Activated CD4-positive, alpha-beta T cell treated with anti-CD3 and anti-CD28 coated beads for 4 hours (primary cell): Measurements from ENCODE around the gene NPDC1.

Experiments used
- DNase-seq, 2 donors: peaks; one replicate each; pipeline ENCODE4 v3.0.0-alpha.2; 2020

Gene NPDC1

DNA sequence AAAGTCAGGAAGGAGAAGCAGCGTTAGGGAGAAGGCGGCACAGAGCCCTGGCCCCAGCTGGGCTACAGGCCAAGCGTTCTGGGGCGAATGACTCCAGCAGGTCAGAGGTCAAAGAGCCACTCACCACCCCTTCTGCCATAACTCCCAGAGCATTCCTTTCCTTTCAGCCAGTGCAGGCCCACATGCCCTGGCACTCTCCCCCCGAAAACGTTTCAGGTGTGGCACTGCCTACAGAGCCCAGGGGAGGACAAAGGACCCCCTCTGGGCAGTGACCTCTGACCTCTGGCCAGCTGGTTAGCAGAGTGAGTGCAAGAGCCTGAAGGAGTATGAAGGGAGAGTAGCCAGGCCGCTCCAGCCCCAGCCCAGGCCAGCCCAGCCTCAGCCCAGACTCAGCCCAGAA, 22.8 kb downstream of the NPDC1 start:
- DNase-seq: no peak

DNA sequence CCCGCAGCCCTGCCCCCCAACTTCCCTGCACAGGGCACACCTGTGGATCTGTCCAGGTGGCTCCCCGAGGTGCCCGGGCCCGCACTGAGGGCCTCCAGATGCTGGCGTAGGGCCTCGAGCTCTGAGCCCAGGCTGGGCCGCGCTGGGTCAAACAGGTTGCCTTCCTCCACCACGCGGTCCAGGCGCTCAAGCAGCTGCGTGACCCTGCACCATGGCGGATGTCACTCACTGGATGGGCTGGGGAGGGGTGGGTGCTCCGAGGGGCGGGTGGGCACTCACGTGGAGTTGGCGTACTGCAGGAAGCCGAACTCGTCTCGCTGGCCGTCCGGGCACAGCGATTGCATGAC, 23.3 kb downstream of the NPDC1 start:
- no peak for DNase-seq

DNA sequence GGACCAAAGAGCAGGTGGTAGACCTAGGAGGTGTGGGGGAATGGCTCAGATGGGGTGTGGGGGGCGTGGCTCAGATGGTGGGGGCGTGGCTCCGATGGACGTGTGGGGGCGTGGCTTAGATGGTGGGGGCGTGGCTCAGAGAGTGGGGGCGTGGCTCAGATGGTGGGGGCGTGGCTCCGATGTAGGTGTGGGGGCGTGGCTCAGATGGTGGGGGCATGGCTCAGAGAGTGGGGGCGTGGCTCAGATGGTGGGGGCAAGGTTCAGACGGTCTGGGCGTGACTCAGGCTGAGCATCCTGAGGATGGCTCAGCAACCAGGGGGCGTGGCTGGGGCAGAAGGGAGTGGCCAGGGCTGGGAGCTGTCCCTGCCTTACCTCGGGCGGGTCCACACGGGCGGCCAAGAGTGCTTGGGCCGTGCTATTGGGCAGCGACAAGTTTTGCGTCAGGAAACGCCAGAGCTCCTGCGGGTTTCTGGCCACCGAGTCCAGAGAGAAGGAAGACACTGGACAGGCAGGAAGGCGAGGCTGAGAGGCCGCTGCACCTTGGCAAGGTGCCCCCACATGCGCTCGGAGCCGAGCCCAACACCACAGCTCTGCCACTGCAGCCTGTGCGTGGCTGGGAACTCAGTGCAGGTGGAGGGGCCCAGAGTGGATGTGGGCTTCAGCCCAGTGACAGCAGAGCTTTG, 23.9 kb downstream of the NPDC1 start:
- DNase-seq: peak; percentile 67 to 78

DNA sequence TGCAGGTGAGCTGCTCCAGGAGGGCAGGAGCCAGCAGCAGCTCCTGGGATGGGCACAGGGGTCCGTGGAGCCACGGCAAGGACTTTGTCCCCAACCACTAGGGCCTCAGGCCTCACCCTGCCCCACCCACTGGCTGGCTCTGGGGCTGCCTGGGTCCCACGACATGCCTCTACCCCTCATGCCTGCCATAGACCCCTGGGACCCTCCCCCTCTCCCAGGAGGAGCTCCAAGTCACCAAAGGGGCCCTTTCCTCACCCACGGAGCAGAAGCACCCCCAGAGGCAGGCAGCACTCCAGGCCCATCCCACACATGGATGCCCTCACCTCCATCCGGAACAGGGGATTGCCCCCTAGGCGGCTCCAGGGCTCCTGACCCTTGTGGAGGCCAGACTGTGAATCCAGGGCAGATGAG, 24.4 kb downstream of the NPDC1 start:
- DNase-seq: no peak

DNA sequence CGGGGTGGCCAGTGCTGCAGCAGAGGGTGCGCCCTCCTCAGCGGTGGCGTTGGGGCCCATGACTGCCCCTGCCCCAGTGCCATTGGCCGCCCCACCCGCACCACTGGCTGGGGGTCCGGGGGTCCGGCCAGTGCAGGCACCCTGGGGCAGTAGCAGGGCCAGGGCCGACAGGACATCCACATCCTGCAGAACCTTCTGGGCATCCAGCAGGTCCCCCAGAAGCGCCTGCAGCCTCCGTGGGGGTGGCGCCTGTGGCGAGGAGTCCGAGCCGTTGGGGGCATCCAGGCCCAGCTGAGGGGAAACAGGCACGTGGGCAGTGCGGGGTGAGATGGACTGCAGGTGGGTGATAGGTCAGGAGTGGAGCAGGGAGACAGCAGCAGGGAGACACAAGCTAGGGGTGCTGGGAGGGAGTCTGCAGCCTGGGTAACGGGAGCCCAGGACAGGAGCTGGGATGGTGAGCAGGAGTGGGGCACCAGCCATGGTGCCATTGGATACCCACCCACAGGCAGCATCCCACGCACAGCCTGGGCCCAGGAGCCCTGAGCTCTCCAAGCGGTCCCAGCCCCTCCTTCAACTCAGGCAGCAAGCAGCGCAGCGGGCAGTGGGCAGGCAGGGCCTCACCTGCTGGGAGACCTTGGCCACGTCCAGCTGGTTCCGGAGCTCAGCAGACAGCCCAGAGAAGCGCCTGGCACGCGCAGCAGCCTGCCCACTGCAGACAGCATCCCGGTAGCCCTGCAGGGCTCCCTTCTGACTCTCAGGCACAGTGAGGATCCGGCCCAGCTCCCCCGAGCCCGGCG, 25.0 kb downstream of the NPDC1 start:
- no peak for DNase-seq

DNA sequence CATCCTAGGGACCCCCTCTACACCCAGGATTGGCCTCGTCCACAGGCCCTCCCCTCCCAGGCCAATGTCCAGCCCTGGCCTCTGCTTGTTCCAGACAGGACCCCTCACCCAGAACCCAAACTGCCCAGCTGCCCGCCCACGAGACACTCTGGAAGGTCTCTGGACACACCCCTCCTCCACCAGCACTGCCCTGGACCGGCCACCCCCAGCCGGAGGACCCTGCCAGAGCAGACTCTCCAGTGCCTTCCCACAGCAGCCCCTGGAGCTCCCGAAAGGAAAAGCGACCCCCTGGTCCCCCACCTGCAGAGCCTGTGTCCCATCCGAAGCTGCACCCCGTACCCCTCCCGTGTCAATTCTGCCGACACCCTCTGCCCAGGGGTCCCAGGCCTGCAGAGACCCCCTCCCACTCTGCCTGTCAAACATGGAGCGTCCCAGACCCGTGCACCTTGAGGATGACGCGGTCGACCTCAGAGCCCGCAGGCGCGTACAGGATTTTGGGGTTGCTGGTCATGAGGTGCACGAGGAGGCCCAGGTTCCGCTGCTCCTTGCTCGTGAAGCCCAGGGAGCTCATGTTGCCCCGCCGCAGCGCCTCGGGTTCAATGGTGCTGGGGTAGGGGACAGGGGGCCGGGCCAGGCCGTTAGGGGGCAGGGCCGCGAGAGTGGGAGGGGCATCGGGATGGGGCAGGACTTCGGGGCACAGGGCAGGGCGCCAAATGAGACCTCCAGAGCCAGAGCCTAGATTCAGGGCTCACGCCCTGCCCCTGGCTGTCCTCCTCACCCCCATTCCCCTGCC, 25.9 kb downstream of the NPDC1 start:
- no peak for DNase-seq

DNA sequence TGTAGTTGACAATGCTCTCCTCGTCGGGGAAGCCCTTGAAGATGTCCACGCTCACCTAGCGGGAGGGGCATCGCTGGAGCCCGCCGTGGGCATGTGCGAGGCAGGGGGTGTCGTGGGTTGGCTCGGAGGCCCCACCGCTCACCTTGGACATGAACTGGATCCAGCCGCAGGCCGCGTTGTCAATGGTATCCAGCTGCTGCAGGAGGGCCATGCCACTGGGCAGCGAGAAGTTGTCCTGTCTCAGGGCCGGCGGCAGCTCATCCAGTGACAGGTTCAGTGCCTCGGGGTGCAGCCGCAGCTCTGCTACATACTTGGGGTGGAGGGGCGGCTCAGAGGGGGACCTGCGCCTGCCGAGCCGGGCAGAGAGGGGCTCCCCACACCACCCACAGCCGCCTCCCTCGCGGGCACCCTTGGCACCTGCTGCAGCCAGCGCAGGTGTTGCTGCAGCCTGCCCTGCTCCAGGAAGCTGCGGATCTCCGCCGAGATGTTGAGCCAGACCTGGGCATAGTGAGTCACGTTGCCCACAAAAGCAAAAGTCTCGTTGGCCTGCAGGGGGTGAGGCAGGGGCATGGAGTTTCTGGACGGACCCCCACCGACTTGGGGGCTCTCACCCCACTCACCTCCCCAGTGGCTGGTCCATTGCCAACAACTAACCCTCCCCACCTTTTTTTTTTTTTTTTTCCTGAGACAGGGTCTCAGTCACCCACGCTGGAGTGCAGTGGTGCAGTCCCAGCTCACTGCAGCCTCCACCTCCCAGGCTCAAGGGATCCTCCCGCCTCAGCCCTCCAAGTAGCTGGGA, 27.0 kb downstream of the NPDC1 start:
- DNase-seq: no peak

DNA sequence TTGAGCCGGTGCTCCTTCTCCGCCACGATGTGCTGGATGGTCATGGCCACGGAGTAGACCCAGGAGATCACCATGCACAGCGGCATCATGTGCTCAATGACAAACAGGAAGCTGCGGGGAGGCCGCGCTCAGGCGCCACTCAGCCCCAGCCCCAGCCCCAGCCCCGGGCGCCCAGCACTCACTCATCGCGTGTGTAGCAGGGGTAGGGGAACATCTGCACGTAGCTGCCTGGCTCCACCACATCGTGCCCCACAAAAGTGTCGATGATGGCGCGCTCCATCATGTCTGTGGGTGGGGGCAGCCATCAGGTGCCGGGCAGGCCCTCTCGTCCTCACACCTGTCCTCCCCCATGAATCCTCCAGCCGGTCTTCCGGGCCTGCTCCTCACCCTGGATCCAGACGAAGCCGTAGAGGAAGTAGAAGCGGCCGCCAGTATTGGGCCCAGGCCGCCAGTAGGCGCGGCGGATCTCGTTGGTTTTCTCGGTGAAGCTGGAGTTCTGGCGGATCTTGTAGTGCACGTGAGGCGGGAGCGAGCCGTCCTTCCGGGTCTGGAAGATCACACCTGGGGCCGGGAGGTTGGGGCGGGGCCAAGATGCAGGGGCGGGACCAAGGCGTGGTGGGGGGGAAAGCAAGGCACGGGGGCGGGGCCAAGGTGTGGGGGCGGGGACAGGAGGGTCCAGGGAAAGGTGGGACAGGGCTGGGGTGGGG, 28.0 kb downstream of the NPDC1 start:
- no peak for DNase-seq

DNA sequence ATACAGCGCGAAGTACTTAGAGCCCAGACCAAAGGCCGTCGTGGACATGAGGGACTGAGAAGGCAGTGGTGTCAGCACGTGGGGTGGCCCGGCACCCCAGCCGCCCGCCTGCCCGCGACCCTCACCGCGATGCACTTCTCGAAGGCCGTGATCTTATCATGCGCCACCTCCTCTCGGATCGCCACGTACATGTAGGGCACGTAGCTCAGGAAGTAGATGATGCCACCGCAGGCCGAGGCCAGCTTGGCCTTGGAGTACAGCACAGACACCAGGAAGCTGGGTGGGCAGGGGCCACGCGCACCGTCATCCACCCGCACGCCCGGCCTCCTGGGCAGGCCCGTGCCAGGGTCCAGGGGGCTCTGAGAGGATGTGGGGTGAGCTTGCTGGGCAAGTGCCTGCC, 28.9 kb downstream of the NPDC1 start:
- DNase-seq: no peak

DNA sequence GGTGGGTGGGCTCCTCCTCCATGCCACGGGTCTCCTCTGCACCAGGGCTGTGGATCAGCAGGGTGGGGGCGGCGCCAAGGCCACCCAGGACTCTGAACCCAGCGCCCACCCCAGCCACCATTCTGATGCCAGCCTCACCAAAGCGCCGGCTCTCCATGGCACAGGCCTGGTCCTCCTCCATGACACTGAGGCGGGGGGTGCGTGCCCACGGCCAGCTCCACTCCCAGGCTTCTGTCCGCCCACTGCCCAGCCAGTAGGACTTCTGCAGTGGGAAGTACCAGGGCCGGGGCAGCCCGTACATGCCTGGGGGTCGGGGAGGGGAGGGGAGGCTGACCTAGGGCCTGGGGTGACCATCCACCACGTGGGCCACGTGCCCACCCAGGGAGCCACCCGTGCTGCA, 29.5 kb downstream of the NPDC1 start:
- DNase-seq: no peak

DNA sequence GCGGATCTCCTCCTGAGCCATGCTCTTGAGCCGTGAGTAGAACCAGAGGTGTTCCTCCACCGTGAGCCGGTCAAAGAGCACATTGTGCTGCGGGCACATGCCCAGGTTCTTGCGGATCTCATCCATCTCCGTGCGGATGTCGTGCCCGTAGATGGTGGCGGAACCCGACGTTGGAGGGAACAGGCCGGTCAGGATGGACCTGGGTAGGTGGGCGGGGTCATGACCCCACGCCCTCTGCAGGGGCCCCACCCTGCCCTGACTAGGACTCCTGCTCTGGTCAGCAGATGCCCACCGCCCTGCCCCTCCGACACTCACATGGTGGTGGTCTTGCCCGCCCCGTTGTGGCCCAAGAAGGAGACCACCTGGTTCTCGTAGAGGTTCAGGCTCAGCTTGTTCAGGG, 30.0 kb downstream of the NPDC1 start:
- no peak for DNase-seq

DNA sequence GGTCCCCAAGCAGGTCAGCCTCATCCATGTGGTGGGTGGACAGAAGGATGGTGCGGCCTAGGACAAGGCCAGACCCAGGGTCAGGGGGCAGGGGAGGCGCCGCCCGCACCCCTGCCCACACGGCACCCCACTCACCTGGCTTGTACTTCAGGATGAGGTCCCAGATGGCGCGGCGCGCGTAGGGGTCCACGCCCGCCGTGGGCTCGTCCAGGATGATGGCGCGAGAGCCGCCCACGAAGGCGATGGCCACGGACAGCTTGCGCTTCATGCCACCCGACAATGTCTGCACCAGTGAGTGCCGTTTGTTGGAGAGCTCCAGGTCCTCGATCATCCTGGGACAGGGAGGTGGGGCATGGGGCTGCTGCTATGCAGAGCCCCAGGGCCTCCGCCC, 30.4 kb downstream of the NPDC1 start:
- DNase-seq: no peak

DNA sequence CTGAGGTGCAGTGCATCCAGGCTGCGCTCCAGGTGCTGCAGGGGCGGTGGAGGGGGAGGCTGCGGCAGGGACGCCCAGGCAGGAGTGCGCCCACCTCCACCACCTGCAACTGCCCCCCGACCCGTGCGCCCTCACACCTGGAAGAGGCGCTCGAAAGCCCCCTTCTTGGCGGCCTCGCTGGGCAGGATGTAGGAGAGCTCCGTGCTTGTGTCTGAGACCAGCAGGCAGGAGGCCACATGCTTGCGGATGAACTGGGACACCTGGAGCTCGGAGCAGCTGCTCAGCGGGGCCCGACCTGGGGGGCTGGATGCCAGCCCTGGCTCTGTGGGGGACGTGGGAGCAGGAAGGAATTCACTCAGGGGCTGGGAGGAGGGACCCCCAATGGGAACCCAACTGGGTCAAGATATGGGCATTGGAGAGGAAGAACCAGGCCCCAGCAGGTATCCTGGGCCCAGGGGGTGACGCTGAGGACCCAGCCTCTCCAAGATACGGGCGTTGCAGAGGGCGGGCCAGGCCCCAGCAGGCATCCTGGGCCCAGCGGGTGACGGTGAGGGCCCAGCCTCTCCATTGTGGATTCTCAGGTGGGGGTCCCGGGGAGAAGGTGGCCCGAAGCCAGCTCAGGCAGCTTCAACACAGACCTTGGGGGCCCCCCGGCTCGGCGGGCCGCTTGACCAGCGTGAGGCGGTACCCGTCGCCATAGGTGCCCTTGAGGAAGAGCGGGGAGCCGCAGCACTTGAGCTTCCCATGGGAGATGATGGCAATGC, 31.0 kb downstream of the NPDC1 start:
- no peak for DNase-seq

DNA sequence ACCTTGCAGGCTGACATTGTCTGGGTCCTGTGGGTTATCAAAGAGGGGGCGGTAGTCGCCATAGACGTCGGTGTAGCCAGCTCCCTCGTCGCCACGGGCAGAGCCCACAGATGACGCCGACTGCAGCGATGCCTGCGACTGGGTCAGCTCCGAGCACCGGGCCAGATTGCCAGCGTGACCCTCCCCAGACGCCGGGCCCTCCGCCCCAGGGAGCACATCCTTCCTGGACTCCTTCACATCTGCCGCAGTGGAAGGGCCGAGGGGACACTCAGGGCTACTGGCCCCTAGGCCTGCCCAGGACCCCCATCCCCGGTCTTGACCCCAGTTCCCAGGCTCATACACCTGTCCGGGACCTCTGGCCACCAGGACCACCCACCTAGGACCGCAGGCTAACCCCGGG, 31.8 kb downstream of the NPDC1 start:
- no peak for DNase-seq

DNA sequence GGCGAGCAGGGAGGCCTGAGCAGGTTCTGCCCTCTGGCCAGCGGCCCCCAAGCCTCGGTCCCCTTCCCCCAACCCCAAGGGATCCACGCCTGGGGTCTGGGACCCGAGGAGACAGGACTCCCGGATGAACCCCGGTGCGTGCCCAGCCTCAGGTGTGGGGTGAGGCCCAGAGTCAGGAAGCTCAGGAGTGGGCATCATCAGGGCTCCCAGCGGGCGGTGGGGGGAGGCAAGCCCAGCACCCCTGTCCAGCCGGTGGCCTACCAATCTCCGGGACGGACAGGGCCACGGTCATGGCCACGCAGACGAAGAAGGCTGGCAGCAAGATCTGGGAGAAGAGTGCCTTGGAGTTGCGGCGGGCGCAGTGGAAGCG, 32.4 kb downstream of the NPDC1 start:
- DNase-seq: no peak

DNA sequence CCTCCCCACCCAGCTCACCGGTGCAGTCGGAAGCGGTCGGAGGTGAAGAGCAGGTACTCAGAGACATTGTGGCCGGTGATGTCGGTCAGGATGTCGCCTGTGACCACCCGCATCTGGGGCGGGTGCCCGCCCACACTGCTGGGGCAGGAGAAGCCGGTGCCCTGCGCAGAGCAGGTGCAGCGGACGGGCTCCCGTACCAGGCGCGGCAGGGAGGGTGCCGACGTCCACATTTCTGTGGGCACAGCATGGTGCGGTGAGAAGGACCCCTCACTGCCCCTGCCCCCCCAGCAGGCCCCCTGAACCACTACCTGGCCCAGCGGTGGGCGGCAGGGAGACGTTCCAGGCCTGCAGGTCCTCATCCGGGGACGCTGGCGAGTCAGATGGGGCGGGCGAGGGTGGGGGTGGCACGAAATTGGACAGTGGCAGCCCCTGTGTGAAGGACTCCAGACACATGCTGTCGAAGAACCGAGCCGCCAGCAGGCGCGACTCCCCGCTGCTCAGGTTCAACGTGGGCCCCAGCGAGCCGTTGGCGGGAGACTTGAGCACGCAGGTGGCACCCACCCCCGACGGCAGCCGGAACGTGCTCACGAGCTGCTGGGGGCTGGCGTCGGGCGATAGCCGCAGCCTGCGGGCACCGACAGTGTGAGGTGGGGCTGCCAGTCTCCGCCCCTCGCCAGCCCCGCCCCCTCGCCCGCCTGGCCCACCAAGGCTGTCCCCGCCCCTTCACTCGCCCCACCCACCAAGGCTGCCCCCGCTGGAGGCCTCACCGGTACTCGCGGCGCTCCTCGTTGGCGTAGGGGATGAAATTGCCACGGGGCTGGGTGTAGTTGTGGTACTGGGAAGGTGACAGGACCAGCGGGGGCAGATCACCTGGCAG, 33.0 kb downstream of the NPDC1 start:
- DNase-seq: no peak

DNA sequence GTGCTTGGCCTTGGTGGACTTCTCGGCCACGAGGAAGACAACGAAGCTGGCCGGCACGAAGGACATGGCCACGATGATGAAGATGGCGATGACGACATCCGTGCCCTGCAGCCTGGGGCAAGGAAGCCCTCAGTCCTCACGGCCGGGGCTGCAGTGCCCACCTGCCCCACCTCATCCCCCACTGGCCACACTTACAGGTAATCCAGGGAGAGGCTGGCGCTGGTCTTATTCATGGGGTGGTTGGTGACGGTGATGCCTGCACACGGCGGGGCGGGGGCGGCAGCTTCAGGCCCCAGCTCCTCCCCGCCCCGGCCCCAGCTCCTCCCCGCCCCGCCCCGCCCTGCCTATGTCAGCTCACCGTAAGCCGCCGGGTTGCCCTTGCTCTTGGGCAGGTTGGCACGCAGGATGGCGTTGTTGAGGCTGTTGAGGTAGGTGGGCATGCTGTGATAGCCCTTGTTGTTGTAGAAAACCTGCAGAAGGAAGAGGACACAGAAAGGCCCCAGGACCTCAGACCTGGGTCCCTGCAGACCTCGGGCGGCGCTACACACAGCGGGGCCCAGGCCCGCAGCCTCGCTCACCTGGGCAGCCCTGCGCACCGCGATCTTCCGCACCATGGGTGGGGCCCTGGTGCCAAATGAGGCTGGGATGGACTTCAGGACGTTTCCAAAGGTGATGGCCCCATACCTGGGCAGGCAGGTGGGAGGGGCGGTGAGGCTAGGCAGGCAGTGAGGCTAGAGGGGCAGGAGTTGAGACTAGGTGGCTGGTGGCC, 33.9 kb downstream of the NPDC1 start:
- DNase-seq: no peak

DNA sequence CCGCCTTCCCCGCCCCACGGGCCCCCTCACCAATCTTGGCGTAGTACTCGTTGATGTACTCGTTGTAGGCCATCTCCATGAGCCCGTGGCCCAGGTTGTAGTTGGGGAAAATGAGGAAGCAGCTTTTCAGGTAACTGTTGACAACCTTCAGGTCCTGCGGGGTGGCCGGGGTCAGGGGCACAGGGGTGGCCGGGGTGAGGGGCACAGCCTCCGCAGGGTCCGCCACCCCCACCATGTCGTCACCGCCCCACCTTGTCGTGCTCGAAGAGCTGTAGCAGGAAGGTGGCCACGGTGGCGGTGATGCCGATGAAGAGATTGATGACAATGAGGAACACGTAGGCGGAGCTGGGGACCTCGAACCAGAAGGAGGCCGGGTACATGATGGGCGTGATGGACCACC, 34.8 kb downstream of the NPDC1 start:
- no peak for DNase-seq

DNA sequence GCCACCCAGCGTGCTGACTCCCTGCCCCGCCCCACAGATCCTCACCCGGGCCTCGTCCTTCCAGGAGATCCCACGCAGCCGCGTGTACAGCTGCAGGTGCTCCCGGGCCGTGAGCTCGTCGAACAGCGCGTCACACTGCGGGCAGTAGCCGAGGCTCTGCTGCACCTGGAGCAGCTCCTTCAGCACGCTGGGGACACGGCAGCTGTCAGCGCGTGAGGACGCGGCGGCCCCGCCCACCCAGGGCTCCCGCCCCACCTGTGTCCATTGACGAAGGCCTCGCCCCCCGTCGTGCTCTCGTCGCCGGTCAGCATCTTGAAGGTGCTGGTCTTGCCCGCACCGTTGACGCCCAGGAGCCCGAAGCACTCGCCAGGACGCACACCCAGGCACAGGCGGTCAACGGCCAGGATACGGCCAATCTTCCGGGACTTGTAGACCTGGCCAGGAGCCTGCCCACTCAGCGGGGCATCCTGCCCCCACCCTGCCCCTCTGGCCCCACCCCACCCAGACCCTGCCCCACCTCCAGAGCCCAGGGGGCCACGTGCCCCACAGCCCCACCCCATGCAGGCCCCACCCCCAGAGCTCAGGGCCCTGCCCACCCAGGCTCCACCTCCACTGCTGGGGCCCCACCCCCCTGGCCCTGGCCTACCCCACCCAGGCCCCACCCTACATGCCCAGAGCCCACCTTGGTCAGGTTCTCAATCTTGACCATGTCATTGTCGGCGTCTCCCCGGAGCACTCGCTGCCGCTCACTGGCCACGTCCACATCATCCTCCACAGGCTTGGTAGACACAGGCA, 35.8 kb downstream of the NPDC1 start:
- DNase-seq: no peak
